GM23338 (cell line): ENCODE results near the gene RAI14.

ENCODE experiments used
- POLR2AphosphoS5 ChIP-seq: IDR thresholded peaks from 2 replicates; pipeline ENCODE4 v1.6.1; 2016; ENCODE audit warnings: antibody characterized with exemption, low read depth
- TF ChIP-seq, protein P1 (sequence below), 2 experiments: fragments of 200-600 bp in 1 of 2; sonication (generic) in 1 of 2; conservative IDR thresholded peaks; 2 replicates each; pipeline versions ENCODE4 v1.5.1 to v1.6.1; 2016 to 2017; ENCODE audit warnings: antibody characterized with exemption in 2 of 2, low read depth in 2 of 2, mild to moderate bottlenecking in 2 of 2, moderate library complexity in 1 of 2

DNA sequence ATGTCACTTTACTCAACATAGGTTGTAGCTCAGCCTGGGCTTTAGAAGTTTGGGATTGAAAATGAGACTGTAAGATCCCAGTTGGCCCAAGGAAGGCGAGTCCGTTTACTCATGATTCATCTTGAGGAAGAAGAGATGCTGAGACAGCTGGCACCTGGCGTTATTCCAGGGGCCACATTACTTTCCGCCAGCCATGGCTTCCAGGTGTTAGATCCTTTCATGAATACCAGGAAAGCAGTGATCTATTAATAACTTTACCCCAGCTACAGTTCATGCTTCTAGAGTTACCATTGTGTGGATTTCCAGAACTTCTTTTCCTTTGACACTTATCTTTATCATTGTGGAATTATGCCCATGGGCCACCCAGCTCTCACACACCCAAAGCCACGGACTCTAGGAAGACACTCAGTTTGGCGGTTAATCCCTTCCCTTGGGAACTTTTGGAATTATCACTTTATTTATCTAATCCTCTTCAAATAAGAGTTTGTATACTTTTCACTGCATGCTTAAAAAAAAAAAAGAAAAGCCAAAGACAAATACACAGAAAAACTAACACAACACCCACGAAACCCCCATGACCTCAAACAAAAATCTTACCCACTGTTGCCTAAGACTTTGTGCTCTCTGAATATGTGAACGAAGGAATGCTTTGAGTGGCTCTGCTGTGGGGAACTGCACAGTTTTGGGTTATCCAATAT lies 26.9 kb downstream of the RAI14 start:
- no peak for TF ChIP-seq POLR2AphosphoS5
- TF ChIP-seq, protein P1, sequence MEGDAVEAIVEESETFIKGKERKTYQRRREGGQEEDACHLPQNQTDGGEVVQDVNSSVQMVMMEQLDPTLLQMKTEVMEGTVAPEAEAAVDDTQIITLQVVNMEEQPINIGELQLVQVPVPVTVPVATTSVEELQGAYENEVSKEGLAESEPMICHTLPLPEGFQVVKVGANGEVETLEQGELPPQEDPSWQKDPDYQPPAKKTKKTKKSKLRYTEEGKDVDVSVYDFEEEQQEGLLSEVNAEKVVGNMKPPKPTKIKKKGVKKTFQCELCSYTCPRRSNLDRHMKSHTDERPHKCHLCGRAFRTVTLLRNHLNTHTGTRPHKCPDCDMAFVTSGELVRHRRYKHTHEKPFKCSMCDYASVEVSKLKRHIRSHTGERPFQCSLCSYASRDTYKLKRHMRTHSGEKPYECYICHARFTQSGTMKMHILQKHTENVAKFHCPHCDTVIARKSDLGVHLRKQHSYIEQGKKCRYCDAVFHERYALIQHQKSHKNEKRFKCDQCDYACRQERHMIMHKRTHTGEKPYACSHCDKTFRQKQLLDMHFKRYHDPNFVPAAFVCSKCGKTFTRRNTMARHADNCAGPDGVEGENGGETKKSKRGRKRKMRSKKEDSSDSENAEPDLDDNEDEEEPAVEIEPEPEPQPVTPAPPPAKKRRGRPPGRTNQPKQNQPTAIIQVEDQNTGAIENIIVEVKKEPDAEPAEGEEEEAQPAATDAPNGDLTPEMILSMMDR (conservative IDR thresholded peaks at IDR 0.05; ENCODE audit: low read depth in 2 of 2) = no peak
